ENCODE measurements around the gene DUSP9. TPM values are rescaled to one million over a fixed set of nuclear protein-coding genes. Genes with fewer than 3 reads are reported as not detected.

The DUSP9 gene
- total RNA-seq, 1 donor from 2014 or later: 0.74 TPM

GRCh38 chrX:153647461-153648357 lies 706 bp downstream of the DUSP9 start:
- intact Hi-C loops (cut with DNase I): no loop called here
- Histone ChIP-seq H3K9me3 (no peaks in the 10 kb centered on the region), H3K36me3 (no peaks in the 10 kb centered on the region), H3K4me3 (peak overlapping the region; percentile 2 to 30), H3K27ac (no peak overlapping the region), H3K27me3 (peaks cover 4% of the 10 kb centered on the region), H3K4me1 (peaks cover 7% of the 10 kb centered on the region)
- DNase-seq (ENCODE audit: extremely low spot score in 2 of 2): no peak
- TF ChIP-seq POLR2AphosphoS5 (IDR thresholded peaks at IDR 0.05; ENCODE audit: insufficient read depth in 1 of 2, low read depth in 1 of 2) (no peak), POLR2A (IDR thresholded peaks at IDR 0.05) (no peak), CTCF (IDR thresholded peaks at IDR 0.05) (no peak)

- peaks cover 4% of the 10 kb centered on the region for H3K27me3 ChIP-seq
- no peaks in the 10 kb centered on the region for H3K36me3 ChIP-seq
- no peak overlapping the region for H3K27ac ChIP-seq
- H3K4me1 ChIP-seq: peaks cover 3% of the 10 kb centered on the region
- no peak overlapping the region for H3K4me3 ChIP-seq
- H3K9me3 ChIP-seq: no peaks in the 10 kb centered on the region
- intact Hi-C loops (cut with DNase I): no loop called here
- TF ChIP-seq CTCF (IDR thresholded peaks at IDR 0.05) (no peak), POLR2A (IDR thresholded peaks at IDR 0.05) (no peak), POLR2AphosphoS5 (IDR thresholded peaks at IDR 0.05; ENCODE audit: insufficient read depth in 1 of 2, low read depth in 1 of 2) (no peak)
- DNase-seq (ENCODE audit: extremely low spot score in 2 of 2): no peak
Observed at GRCh38 chrX:153648358-153649177, 1.6 kb downstream of the DUSP9 start.

- DNase-seq (ENCODE audit: extremely low spot score in 2 of 2): no peak
- H3K4me1 ChIP-seq: no peaks in the 10 kb centered on the region
- no peak overlapping the region for H3K27ac ChIP-seq
- intact Hi-C loops (cut with DNase I): no loop called here
- no peaks in the 10 kb centered on the region for H3K36me3 ChIP-seq
- peaks cover 4% of the 10 kb centered on the region for H3K27me3 ChIP-seq
- H3K9me3 ChIP-seq: no peaks in the 10 kb centered on the region
- H3K4me3 ChIP-seq: no peak overlapping the region
- TF ChIP-seq CTCF (IDR thresholded peaks at IDR 0.05): no peak
- TF ChIP-seq POLR2AphosphoS5 (IDR thresholded peaks at IDR 0.05; ENCODE audit: insufficient read depth in 1 of 2, low read depth in 1 of 2): no peak
- TF ChIP-seq POLR2A (IDR thresholded peaks at IDR 0.05): no peak
Observed at GRCh38 chrX:153649178-153649914, 2.3 kb downstream of the DUSP9 start.

GRCh38 chrX:153649915-153650782 lies 3.1 kb downstream of the DUSP9 start:
- H3K27me3 ChIP-seq: peaks cover 2% of the 10 kb centered on the region
- no peaks in the 10 kb centered on the region for H3K36me3 ChIP-seq
- H3K4me1 ChIP-seq: no peaks in the 10 kb centered on the region
- H3K9me3 ChIP-seq: no peaks in the 10 kb centered on the region
- TF ChIP-seq CTCF (IDR thresholded peaks at IDR 0.05) (no peak), POLR2A (IDR thresholded peaks at IDR 0.05) (no peak), POLR2AphosphoS5 (IDR thresholded peaks at IDR 0.05; ENCODE audit: insufficient read depth in 1 of 2, low read depth in 1 of 2) (no peak)
- intact Hi-C loops (cut with DNase I): no loop called here
- DNase-seq (ENCODE audit: extremely low spot score in 2 of 2): no peak
- no peak overlapping the region for H3K27ac ChIP-seq
- H3K4me3 ChIP-seq: no peak overlapping the region
